CD4-positive, alpha-beta T cell treated with Interleukin-15 for 4 hours (primary cell): ENCODE results near the gene TMOD4.
"Not testable (repeated sequence)": the region's sequence is repeated elsewhere in the genome, so short reads cannot be mapped to it uniquely, and the experiment has no call there.

ENCODE experiments used
- DNase-seq: peaks from one replicate; pipeline ENCODE4 v3.0.0-alpha.2; 2020; ENCODE audit warnings: low spot score

The TMOD4 gene

DNA sequence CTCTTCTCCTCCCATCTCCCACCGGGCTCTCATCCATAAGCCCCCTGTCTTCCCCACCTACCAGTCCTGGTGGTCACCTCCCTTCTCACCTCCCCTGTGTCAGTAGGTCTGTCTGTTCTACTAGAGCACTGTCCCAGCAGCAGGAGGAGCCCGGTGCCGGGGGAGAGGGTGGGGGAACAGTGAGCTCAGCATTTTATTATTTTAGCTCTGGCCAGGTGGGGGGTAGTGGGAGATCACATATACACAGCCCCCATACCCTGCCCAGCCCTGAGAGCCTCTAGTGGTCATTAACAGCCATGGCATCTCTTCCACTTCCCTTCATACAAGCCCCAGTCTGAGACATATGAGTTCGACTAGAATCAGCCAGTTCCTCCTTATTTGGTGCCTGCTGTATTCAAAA lies at the start of gene TMOD4:
TSS of gene TMOD4 (minus strand) at position 119 of the 400 bp plus-strand sequence. CDS start 1,106 bp downstream, outside the sequence.
- no peak for DNase-seq

DNA sequence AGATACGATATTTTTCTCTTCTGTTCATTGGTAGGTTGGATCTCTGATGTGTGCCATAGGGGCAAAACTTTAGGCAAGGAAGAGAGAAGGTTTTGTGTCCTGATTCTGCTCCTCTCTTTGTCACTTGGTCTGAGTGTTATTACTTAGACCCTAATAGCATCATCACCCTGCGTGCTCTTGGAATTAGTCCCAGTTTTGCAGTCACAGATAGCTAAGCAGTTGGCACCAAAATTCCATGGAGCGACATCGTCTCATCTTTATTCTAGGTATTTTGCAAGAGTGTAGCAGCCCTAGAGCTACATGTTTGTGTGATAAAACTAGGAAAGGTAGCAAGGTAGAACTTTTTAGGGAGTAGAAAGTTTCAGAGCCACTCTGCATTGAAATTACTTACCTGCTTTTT lies 46.3 kb upstream of the TMOD4 start:
- DNase-seq: no peak

DNA sequence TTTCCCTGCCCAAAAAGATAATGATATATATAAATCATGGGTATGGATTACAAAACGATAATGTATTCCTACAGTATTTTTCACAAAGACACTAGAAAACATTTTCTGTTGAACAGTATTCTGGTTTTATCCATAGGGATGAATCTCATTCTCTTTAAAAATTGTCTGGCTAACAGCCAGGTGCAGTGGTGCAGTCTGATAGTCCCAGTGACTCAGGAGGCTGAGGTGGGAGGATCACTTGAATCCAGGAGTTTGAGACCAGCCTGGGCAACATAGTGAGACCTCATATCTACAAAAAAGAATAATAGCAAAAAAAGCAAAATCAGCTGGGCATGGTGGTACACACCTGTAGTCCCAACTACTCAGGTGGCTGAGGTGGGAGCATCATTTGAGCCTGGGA lies 45.8 kb upstream of the TMOD4 start:
- no peak for DNase-seq

DNA sequence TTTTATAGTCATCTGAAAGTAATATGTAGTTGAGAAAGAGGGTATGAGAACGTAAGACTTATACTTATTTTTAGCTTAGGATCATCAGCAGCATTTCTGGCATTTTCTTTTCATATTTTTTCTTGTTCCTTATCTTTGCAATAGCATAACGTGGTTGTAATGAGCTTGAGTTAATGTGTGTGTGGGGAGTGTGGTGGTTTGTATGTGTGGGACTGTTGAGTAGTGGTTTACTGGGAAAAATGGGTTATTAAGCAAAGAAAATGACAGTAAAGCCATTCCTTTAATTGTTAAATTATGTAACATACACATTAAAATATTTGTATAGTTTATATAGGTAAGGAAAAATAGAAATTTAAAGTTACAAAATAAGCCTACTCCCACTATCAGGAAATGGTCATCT lies 37.8 kb upstream of the TMOD4 start:
- no peak for DNase-seq

DNA sequence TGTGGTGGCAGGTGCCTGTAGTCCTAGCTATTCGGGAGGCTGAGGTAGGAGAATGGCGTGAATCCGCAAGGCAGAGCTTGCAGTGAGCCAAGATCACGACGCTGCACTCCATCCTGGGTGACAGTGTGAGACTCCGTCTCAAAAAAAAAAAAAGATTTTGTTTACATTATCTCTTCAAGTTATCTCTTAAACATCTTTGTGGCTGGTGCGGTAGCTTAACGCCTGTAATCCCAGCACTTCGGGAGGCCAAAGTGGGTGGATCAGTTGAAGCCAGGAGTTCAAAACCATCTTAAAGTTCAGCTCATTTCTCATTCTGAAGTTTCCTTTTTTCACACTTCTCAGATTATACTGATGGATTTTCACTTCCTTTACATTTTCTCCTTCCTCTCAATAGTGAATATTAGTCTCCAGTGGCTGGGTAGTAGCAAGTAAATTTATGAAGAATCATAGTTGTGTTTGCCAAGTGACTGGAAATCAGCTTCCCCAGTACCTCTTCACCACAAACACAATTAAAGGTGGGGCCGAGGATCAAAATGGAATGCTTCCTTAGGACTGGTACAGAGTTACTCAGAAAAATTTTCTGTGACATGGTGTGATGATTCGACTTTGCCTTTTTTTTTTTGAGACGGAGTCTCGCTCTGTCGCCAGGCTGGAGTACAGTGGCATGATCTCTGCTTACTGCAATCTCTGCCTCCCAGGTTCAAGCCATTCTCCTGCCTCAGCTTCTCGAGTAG lies 36.4 kb upstream of the TMOD4 start:
- DNase-seq: no peak

DNA sequence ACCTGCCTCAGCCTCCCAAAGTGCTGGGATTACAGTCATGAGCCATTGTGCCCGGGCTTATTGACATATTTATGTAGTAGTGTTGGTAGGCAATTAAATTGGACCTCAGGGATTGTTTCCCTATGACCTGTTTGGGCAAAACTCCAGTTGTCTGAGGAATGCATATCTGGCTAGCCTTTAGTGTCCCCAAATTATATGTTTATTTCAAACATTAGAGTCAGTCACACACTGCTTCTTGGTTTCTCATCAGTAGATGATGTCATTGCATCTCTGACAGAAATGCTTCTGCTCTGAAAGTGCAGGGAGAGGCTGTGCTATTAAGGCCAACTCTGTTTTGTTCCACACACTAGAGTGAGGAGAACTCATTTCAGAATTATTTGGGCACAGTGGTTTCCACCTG lies 35.0 kb upstream of the TMOD4 start:
- DNase-seq: no peak

DNA sequence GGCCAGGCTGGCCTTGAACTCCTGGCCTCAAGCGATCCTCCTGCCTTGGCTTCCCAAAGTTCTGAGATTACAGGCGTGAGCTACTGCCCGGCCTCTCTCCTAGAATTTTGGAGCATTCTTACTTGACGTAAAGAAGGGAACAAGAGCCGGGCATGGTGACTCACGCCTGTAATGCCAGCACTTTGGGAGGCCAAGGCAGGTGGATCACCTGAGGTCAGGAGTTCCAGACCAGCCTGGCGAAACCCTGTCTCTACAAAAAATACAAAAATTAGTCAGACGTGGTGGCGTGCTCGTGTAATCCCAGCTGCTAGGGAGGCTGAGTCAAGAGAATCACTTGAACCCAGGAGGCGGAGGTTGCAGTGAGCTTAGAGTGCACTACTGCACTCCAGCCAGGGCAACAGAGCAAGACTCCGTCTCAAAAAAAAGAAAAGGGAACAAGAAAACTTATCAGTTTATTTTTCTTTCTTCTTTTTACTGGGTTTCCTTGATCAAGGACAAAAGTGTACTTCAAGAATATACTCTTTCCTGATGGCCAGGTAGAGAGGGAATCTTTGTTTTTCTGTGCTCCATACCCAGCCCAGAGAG lies 29.7 kb upstream of the TMOD4 start:
- not testable (repeated sequence) for DNase-seq

DNA sequence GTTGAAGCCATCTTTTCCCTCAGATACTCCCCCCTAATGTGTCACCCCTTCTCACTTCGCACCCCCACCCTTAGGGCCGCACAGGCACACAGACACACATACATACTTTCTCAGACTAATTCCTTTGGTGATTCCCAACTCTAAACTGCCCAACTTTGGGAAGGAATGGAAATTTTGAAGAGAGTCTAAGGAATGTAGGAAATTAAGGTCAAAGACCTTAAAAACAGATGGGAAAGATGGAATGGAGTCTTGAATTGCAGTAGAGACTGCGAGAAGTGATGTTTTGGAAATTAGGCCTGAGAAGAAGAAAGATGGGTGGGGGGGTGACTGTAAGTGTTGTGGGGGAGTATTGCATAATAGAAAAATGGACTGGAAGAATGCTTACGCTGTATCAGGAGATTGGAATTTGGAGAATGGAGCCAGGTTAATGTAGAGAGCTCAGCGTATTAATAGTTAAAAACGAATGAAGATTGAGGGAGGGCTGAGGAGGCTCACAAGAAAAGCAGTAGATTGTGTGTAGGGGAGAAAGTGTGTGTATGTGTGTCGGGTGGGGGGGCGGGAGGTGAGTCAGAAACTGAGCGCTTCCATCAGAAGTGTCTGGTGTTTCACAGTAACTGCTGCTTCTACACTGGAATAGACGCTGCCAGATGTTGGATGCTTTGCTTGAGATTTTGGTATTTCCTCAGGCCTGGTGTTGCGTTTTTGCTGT lies 24.2 kb upstream of the TMOD4 start:
- DNase-seq: peak; percentile 57

DNA sequence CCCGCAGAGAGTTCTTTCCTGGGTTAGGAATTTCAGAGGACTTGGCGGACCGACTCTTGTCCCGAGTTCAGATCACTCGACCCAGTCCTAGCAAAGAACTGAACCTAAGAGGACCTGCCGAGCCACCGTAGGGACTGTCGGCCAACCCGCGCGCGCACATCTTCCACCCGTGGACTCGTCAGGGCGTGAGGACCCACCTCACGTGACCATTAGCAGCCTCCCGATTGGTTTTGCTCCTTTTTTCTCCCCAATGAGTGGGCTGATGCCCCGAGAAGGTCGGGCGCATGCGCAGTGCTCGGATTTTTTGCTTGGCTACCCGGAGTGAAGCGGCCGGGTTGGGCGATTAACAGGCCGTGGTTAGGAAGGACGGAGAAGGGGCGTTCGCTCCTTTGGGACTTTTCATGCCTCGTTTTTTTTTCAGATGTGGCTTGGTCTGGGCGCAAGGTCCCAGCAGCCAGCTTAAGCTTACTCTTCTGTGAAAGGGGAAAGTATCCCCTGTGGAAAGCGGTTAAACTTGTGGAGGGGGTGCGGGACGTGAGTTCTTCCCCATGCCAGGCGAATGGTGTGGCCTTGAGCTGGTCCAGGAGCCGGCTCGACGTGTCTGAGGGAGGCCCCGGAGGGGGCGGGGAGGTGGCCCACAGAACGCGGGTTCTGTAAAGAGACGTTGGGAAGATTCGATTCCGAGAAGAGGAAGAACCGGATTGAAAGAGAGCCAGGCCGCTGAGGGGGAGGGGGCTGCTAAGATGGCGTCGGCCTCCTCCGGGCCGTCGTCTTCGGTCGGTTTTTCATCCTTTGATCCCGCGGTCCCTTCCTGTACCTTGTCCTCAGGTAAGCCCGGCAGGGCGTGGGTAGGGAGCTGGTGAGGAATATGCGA lies 22.7 kb upstream of the TMOD4 start, which contains the start of gene PIP5K1A:
TSS of gene PIP5K1A (plus strand) at position 299 of the 874 bp plus-strand sequence. CDS start at position 744, 445 bp downstream.
- DNase-seq: peak; percentile 99

DNA sequence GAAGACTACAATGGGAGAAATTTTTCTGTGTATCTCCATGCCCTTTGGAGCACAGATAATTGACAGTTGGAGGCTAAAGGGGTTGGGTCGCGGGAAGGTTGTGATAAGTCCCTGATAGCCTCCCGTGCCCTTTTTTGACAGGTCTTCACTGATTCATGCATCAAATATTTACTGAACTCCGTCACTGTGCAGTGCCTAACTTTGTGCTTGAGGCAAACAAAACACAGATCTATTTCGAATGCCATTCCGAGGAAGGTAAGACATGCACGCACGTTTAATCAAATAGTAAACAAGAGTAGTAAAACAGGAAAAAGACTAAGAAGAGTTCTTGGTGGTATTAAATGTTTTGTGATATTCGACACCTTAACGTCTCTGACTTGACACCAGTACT lies 22.1 kb upstream of the TMOD4 start:
- DNase-seq: no peak

DNA sequence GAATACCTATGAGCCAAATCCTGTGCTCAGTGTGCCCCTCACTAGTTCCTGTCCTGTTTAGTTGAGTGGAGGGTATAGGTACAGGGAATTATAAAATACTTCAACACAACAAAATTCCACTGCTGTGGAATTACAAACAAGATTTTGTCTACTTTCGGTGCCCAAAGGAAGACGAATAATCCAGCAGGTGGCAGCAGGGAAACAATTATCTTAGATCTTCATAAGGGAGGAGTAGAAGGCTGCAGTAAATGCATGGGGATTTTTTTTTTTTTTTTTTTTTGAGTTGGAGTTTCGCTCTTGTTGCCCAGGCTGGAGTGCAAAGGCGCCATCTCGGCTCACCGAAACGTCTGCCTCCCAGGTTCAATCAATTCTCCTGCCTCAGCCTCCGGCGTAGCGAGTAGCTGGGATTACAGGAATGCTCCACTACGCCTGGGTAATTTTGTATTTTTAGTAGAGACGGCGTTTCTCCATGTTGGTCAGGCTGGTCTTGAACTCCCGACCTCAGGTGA lies 20.6 kb upstream of the TMOD4 start:
- peak; percentile 68 for DNase-seq

DNA sequence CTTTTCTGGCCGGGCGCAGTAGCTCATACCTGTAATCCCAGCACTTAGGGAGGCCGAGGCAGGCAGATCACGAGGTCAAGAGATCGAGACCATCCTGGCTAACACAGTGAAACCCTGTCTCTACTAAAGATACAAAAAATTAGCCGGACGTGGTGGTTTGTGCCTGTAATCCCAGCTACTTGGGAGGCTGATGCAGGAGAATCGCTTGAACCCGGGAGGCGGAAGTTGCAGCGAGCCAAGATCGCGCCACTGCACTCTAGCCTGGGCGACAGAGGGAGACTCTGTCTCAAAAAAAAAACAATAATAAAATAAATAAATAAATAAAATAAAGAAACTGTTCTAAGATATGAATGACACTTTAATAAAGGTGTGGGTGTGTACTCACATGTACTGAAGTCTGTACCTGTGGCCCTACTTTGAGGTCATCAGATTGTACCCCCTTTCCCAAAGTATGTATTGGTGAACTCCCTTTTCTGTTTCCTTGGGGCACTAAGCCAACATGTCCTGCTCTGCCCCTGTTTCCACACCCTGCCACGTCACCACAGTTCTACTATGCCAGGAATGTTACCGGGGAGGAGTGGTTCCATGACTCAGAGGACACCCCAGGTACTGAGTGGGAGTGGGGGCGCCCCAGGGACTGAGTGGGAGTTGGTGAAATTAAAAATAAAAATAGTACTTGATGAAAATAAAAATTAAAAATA lies 19.3 kb upstream of the TMOD4 start:
- DNase-seq: not testable (repeated sequence)

DNA sequence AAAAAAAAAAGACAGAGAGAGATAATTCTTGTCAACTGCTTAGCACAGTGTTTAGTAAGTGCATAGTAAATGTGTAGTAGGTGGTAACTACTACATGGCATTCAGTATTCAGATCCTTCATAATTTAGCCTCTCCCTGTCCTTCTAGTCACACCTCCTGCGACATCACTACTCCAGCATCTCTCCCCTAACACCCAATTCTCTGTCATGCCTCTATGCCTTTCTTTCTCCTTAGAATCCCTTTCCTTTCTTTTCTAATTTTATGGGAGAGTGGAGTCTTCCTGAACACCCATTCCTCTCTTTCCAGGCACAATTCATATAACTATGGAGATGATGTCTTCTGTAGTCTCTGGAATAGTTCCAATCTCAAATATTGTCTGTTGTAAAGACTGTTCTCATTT lies 18.1 kb upstream of the TMOD4 start:
- no peak for DNase-seq

DNA sequence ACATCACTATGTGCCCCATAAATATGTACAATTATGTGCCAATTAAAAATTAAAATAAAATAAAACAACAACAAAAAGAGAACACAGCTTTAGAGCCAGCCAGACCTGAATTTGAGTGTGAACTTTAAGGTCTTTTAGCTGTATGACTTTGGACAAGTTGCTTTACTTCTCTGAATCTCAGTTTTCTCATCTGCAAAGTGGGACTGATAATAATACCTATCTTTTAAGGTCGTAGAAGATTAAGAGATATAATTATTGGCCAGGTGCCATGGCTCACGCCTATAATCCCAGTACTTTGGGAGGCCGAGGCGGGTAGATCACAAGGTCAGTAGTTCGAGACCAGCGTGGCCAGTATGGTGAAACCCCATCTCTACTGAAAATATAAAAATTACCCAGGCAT lies 17.5 kb upstream of the TMOD4 start:
- DNase-seq: no peak

DNA sequence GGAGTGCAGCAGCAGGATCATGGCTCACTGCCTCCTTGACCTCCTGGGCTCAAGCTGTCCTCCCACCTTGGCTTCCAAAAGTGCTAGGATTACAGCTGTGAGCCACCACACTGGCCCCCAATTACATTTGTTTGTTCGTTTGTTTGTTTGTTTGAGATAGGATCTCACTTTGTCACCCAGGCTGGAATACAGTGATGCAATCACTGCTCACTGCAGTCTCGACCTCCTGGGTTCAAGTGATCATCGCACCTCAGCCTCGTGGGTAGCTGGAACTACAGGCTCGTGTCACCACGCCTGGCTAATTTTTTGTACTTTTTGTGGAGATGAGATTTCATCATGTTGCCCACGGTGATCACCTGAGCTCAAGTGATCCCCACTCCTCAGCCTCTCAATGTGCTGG lies 16.3 kb upstream of the TMOD4 start:
- DNase-seq: no peak

DNA sequence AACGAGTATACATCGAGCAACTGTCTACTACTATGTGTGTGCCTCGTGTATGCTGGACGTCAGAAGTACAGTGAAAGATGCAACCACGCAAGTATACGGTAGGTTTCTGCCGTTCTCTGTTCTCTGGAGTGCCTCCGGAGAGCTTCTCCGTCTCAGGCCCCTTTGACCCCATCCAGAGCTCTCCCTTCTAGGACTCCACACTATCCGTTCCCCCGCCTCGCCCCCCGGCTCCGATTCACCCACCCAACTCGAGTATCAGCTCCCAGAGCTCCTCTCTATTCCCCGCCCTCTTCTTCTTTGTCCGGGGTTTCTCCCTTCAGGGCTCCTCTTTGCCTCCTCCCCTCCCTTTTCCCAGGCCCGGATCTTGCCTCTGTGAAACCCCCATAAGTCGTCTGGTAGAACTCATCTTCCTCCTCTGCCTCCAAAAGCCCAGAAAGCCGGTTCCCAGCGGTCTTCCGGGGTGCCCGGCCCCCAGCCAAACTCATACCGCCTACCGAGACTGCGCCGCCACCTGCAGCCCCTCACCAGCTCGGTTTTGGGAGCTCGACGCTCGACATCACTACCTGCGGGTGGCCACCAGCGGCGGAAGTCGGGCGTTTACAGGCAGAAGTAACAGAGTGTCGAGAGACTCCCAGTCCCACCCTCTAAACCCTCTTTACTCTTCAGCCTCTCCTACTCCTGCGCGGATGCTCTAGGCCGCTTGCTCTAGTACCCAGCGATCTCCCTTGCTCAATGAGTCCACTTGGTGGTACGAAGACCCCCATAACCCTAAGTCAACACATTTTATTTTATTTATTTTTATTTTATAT lies 14.1 kb upstream of the TMOD4 start, which contains the start of gene VPS72:
TSS of gene VPS72 (minus strand) at position 561 of the 809 bp plus-strand sequence. CDS start at position 485, 76 bp downstream.
- DNase-seq: peak; percentile 85

DNA sequence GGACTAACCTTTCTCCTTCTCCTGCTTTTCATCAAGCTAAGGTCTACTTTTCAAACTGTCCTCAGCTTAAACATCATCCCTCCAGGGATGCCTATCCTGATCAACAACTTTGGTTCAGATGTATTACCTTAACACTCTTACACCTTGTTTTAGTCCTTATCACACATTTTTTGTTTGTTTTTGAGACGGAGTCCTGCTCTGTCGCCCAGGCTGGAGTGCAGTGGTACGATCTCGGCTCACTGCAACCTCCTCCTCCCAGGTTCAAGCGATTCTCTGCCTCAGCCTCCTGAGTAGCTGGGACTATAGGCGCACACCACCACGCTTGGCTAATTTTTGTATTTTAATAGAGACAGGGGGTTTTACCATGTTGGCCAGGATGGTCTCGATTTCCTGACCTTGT lies 12.9 kb upstream of the TMOD4 start:
- not testable (repeated sequence) for DNase-seq

DNA sequence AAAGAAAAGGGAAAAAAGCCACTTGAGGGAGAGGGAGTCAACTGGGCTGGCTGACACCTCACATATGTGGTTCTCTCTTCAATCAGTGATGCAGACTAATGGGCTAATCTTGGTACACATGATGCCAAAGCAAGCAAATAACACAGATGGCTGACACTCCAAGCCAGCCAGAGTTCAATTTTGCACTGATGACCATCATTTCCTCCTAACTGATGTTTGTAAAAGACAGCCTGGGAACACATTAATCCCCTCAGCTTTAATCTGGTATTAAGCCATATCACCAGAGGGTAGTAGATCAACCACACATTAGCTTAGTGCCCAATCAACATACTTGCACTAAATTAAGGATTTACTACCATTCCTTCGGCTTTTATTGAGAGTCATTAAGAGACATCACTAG lies 11.4 kb upstream of the TMOD4 start:
- DNase-seq: no peak

DNA sequence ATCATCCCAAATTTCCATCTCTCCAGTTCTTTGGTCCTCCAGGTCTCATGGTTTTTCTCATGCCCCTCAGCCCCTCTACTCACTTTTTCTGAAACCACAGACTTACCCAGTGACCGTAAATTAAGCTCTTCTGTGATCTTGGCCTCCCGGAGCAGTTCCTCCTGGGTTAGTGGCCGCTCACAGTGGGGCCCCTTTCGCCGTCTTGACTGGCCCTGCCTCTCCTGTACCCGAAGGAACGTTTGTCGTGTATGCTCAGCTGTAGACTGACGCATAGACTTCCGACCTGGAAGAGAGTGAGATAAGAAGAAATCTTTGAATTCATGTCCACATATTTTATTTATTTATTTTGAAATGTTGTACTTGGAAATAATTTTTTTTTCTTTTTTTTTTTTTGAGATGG lies 8.4 kb upstream of the TMOD4 start:
- DNase-seq: no peak

DNA sequence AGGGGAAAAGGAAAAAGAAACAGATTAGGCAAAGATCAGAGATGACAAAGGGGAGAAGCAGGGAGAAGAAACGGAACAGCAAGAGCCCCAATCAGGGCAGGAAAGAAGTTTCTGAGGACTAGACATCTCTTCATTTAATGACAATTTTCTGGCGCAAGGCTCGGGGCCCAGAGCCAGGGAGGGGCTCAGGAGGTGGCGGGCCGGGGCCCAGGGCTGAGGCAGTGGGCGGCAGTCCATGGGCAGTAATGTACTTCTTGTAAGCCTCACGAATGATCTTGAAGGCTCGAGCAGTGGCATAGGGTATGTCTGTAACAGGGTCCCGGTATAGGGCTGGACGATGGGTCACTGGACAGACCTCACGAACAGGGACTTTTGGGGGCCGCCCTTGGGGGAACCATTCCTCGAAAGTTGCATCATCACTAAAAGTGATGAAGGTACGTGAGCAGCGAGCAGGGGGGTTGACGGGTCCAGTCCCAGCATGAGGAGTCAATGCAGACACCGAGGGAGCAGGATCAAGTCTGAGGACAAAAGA lies 799 bp upstream of the TMOD4 start:
- DNase-seq: no peak
